ENCODE data around the gene AMMECR1.

Gene AMMECR1

DNA sequence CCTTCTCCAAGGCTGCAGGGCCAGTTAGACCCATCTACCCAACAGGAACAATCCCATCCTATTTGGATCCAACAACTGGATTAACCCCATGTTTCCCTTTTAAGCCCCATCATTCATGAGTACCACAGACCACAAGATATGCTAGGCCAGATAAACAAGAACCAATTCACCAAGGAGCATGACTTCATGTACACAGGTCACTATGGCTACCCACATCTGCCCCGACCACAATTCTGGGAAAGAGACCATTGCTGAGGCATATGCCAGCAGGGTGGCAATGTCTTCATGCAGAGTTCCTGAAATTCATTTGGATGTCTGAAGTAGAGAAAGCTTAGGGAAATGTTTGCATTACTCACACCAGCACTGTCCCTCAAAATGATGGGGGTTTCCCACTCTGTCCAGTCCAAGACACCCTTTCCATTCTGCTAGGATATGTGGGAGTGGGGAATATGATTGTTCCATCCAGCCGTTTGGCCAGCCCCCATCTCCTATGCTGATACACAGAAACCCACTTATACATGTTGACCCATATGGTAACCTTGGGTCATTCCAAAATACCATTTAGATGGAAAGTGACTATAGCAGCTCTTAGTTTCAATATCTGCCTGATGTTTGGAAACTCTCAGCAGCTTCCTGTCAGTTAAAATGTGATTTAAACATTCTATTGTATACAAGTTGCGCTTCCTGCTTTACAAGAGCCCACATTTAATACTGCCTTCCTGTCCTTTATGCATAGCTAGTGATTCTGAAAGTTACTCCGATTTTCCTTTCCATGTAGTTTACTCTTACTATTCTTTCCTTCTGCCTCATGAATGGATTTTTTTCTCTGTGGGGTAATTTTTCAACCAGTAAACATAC is 129.0 kb downstream of the AMMECR1 start:
- no peak overlapping the region for H2AFZ ChIP-seq (ENCODE audit: low read length)
- H3K9ac ChIP-seq (ENCODE audit: low read depth, low read length, poor library complexity, severe bottlenecking), result peak overlapping the region; percentile 24
- H3K79me2 ChIP-seq (ENCODE audit: insufficient read depth, low read length), result no peaks in the 10 kb centered on the region
- no peaks in the 10 kb centered on the region for H3K27me3 ChIP-seq (ENCODE audit: insufficient read depth, low read length, poor library complexity, severe bottlenecking)
- TF ChIP-seq EZH2phosphoT487 (IDR thresholded peaks at IDR 0.05; ENCODE audit: borderline replicate concordance) (no peak), CTCF (conservative IDR thresholded peaks at IDR 0.05; ENCODE audit: low read length) (no peak)
- peaks cover 8% of the 10 kb centered on the region; the same call in 1 of the 2 replicates for H3F3A ChIP-seq (ENCODE audit: low read depth)
- peak overlapping the region; percentile 67 for H3K4me2 ChIP-seq (ENCODE audit: low read depth, low read length, poor library complexity, severe bottlenecking)
- no peaks in the 10 kb centered on the region for H3K9me2 ChIP-seq (replicated peaks; ENCODE audit: low read depth, low read length)
- peaks cover 36% of the 10 kb centered on the region for H3K4me1 ChIP-seq (ENCODE audit: insufficient read depth, low read length, poor library complexity, severe bottlenecking)
- H3K36me3 ChIP-seq (ENCODE audit: insufficient read depth, low read length), result no peaks in the 10 kb centered on the region
- H3K4me3 ChIP-seq (ENCODE audit: low read length, poor library complexity, severe bottlenecking), result peak overlapping the region; percentile 54
- H4K20me1 ChIP-seq (ENCODE audit: insufficient read depth, low read length, poor library complexity, severe bottlenecking), result no peaks in the 10 kb centered on the region
- no peaks in the 10 kb centered on the region for H3K9me3 ChIP-seq (ENCODE audit: insufficient read depth, low read depth, low read length)

GRCh38 chrX:110183314-110183713 is 134.6 kb downstream of the AMMECR1 start:
- peaks cover 8% of the 10 kb centered on the region; the same call in 1 of the 2 replicates for H3F3A ChIP-seq (ENCODE audit: low read depth)
- TF ChIP-seq EZH2phosphoT487 (IDR thresholded peaks at IDR 0.05; ENCODE audit: borderline replicate concordance) (no peak), CTCF (conservative IDR thresholded peaks at IDR 0.05; ENCODE audit: low read length) (no peak)
- H3K27me3 ChIP-seq (ENCODE audit: insufficient read depth, low read length, poor library complexity, severe bottlenecking), result no peaks in the 10 kb centered on the region
- H3K4me3 ChIP-seq (ENCODE audit: low read length, poor library complexity, severe bottlenecking), result no peak overlapping the region
- no peaks in the 10 kb centered on the region for H3K9me3 ChIP-seq (ENCODE audit: insufficient read depth, low read depth, low read length)
- H3K4me2 ChIP-seq (ENCODE audit: low read depth, low read length, poor library complexity, severe bottlenecking), result no peak overlapping the region
- H4K20me1 ChIP-seq (ENCODE audit: insufficient read depth, low read length, poor library complexity, severe bottlenecking), result no peaks in the 10 kb centered on the region
- peaks cover 4% of the 10 kb centered on the region; the same call in 1 of the 2 replicates for H3K36me3 ChIP-seq (ENCODE audit: insufficient read depth, low read length)
- no peak overlapping the region for H2AFZ ChIP-seq (ENCODE audit: low read length)
- no peaks in the 10 kb centered on the region for H3K9me2 ChIP-seq (replicated peaks; ENCODE audit: low read depth, low read length)
- no peak overlapping the region for H3K9ac ChIP-seq (ENCODE audit: low read depth, low read length, poor library complexity, severe bottlenecking)
- H3K79me2 ChIP-seq (ENCODE audit: insufficient read depth, low read length), result no peaks in the 10 kb centered on the region
- H3K4me1 ChIP-seq (ENCODE audit: insufficient read depth, low read length, poor library complexity, severe bottlenecking), result peaks cover 11% of the 10 kb centered on the region

DNA sequence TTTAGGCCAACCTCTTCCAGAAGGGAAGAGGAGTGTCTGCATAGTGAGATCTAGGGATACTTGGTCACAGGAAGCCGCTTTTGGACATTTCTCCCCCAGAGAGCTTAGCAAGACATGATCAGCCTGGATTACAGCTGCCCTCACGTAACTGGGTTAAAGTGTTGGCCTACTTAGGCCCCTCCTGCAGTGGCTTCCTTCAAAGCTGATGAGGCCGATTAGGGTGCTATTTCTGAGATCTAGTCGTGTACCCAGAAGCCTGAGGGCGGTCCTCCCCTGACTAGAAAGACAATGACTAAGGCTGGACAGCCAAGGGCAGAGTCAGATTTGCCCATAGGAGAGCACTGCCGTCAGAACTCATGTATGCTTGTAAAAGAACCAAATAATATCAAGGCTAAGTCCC is 135.0 kb downstream of the AMMECR1 start:
- Histone ChIP-seq H2AFZ (ENCODE audit: low read length) (no peak overlapping the region), H3K9me2 (replicated peaks; ENCODE audit: low read depth, low read length) (no peaks in the 10 kb centered on the region), H3F3A (ENCODE audit: low read depth) (peaks cover 8% of the 10 kb centered on the region; the same call in 1 of the 2 replicates), H3K9ac (ENCODE audit: low read depth, low read length, poor library complexity, severe bottlenecking) (no peak overlapping the region), H3K4me2 (ENCODE audit: low read depth, low read length, poor library complexity, severe bottlenecking) (no peak overlapping the region), H3K4me3 (ENCODE audit: low read length, poor library complexity, severe bottlenecking) (no peak overlapping the region), H3K36me3 (ENCODE audit: insufficient read depth, low read length) (peaks cover 4% of the 10 kb centered on the region; the same call in 1 of the 2 replicates), H4K20me1 (ENCODE audit: insufficient read depth, low read length, poor library complexity, severe bottlenecking) (no peaks in the 10 kb centered on the region), H3K27me3 (ENCODE audit: insufficient read depth, low read length, poor library complexity, severe bottlenecking) (no peaks in the 10 kb centered on the region), H3K9me3 (ENCODE audit: insufficient read depth, low read depth, low read length) (no peaks in the 10 kb centered on the region), H3K4me1 (ENCODE audit: insufficient read depth, low read length, poor library complexity, severe bottlenecking) (peaks cover 11% of the 10 kb centered on the region), H3K79me2 (ENCODE audit: insufficient read depth, low read length) (no peaks in the 10 kb centered on the region)
- TF ChIP-seq CTCF (conservative IDR thresholded peaks at IDR 0.05; ENCODE audit: low read length) (no peak), EZH2phosphoT487 (IDR thresholded peaks at IDR 0.05; ENCODE audit: borderline replicate concordance) (no peak)

Measured in Loucy (cell line).